ENCODE measurements around the gene STIP1. TPM values are rescaled to one million over a fixed set of nuclear protein-coding genes. Genes with fewer than 3 reads are reported as not detected.
A peak's percentile ranks its signal among the peaks of the same experiment; 100 is the strongest.

STIP1 gene
- polyA plus RNA-seq, 1 donor from 2014 or later = 102 TPM

- Mint-ChIP-seq H3K4me1 (peaks cover 6 to 15% (median 13%) of the 10 kb centered on the region in 3 donors), H3K36me3 (peaks cover 5% of the 10 kb centered on the region), H3K9me3 (peaks cover 0 to 3% (median 0%) of the 10 kb centered on the region in 3 donors), H3K4me3 (no peak overlapping the region), H3K27ac (no peak overlapping the region), H3K27me3 (no peaks in the 10 kb centered on the region)
Observed at GRCh38 chr11:64176751-64177150, 9.2 kb upstream of the STIP1 start.

- Mint-ChIP-seq H3K36me3 (peaks cover 5% of the 10 kb centered on the region), H3K9me3 (peaks cover 0 to 3% (median 0%) of the 10 kb centered on the region in 3 donors), H3K4me1 (peaks cover 6 to 22% (median 18%) of the 10 kb centered on the region in 3 donors), H3K27ac (no peak overlapping the region), H3K4me3 (peak overlapping the region in 1 of 4 donors; percentile 42), H3K27me3 (no peaks in the 10 kb centered on the region)
Observed at GRCh38 chr11:64178203-64178602, 7.8 kb upstream of the STIP1 start.

DNA sequence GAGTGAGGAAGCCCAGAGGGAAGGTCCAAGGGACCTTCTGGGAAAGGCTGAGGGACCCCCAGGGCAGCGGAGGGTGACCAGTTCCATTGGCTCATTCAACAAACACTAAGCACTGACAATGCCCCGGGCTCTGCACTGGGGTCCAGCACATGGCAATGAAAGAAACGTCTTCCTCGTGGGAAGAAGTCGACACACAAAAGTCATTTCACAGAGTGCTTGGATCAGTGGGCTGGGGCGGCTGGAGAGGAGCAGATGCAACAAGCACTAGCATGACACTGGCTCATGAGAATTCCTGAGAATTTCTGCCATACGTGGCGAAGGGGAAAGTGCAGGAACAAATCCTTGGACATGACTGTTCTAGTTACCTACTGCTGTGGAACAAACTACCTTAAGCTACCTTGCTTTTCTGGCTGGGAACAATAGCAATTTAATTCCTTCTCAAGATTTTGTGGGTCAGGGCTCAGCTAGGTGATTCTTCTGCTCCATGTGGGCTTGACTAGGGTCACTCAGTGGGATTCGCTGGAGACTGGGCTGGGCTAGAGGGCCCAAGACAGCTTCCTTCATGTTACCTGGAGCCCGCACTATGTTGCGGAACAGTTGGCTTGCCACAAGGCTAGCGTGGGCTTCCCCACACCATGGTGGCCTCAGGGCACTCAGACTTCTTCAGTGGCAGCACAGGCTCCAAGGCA, 6.9 kb upstream of the STIP1 start:
- Mint-ChIP-seq H3K27ac (no peak overlapping the region), H3K4me3 (no peak overlapping the region), H3K27me3 (no peaks in the 10 kb centered on the region), H3K36me3 (peaks cover 5% of the 10 kb centered on the region), H3K4me1 (peaks cover 6 to 26% (median 24%) of the 10 kb centered on the region in 3 donors), H3K9me3 (peaks cover 0 to 2% (median 0%) of the 10 kb centered on the region in 3 donors)

- H3K4me3 Mint-ChIP-seq = no peak overlapping the region
- H3K36me3 Mint-ChIP-seq = peaks cover 5% of the 10 kb centered on the region
- H3K9me3 Mint-ChIP-seq = no peaks in the 10 kb centered on the region
- H3K27me3 Mint-ChIP-seq = no peaks in the 10 kb centered on the region
- H3K27ac Mint-ChIP-seq = no peak overlapping the region
- H3K4me1 Mint-ChIP-seq = peaks cover 15 to 28% (median 27%) of the 10 kb centered on the region in 3 donors
Observed at GRCh38 chr11:64180891-64181290, 5.1 kb upstream of the STIP1 start.

DNA sequence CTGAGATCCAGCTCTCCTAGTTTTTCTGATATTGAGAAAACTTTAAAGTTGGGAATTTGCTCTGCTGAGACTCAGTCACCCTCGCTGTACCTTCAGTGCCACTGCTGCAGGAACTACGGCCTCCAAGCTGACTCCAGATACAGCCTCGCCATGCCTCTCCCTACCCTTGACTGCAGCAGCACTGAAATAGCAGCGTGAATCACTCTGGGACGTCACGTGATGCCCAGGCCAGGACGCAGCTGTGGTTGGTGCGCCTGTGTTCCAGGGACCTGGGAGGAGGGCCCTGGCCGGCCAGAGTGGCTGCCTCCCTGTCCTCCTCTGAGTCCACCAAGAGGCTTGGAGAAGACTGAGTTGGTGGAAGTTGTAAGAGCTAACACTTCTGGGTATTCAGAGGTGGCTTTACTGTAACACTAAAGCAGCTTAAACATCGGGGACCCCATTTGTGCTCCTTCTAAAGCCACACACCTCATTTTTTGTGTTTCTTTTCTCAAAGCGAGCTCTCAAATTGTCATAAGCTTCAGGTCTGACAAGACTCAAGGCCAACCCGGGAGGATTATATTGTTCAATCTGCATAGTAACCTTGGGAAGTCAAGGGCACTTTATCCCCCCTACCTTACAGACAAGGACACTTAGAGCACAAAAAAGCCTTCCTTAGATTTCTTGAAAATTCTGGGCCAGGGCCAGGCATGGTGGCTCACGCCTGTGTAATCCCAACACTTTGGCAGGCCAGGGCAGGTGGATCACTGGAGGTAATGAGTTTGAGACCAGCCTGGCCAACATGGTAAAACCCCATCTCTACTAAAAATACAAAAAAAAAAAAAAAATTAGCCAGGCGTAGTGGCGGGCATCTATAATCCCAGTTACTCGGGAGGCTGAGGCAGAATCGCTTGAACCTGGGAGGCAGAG, 4.2 kb upstream of the STIP1 start:
- Mint-ChIP-seq H3K4me3 (peak overlapping the region in 2 of 4 donors; percentile 22 to 57), H3K9me3 (no peaks in the 10 kb centered on the region), H3K27me3 (no peaks in the 10 kb centered on the region), H3K36me3 (peaks cover 5% of the 10 kb centered on the region), H3K4me1 (peaks cover 17 to 30% (median 28%) of the 10 kb centered on the region in 3 donors), H3K27ac (peak overlapping the region in 1 of 3 donors; percentile 59)

- Mint-ChIP-seq H3K4me3 (peak overlapping the region in 3 of 4 donors; percentile 58 to 85 (median 78)), H3K9me3 (no peaks in the 10 kb centered on the region), H3K27ac (no peak overlapping the region), H3K27me3 (no peaks in the 10 kb centered on the region), H3K4me1 (peaks cover 11 to 28% (median 26%) of the 10 kb centered on the region in 3 donors), H3K36me3 (no peaks in the 10 kb centered on the region)
Observed at GRCh38 chr11:64183890-64184289, 2.1 kb upstream of the STIP1 start.

GRCh38 chr11:64185175-64185692, 737 bp upstream of the STIP1 start:
- H3K4me3 Mint-ChIP-seq = peak overlapping the region; percentile 85 to 98 (median 98)
- H3K9me3 Mint-ChIP-seq = no peaks in the 10 kb centered on the region
- H3K27ac Mint-ChIP-seq = peak overlapping the region; percentile 75 to 96 (median 81)
- no peaks in the 10 kb centered on the region for H3K36me3 Mint-ChIP-seq
- H3K27me3 Mint-ChIP-seq = no peaks in the 10 kb centered on the region
- peaks cover 11 to 30% (median 29%) of the 10 kb centered on the region in 3 donors for H3K4me1 Mint-ChIP-seq

GRCh38 chr11:64186492-64187165, 658 bp downstream of the STIP1 start:
- peak overlapping the region in 1 of 3 donors; percentile 81 for H3K27ac Mint-ChIP-seq
- no peak overlapping the region for H3K4me3 Mint-ChIP-seq
- no peaks in the 10 kb centered on the region for H3K9me3 Mint-ChIP-seq
- H3K36me3 Mint-ChIP-seq = no peaks in the 10 kb centered on the region
- H3K4me1 Mint-ChIP-seq = peaks cover 11 to 29% (median 24%) of the 10 kb centered on the region in 3 donors
- no peaks in the 10 kb centered on the region for H3K27me3 Mint-ChIP-seq

DNA sequence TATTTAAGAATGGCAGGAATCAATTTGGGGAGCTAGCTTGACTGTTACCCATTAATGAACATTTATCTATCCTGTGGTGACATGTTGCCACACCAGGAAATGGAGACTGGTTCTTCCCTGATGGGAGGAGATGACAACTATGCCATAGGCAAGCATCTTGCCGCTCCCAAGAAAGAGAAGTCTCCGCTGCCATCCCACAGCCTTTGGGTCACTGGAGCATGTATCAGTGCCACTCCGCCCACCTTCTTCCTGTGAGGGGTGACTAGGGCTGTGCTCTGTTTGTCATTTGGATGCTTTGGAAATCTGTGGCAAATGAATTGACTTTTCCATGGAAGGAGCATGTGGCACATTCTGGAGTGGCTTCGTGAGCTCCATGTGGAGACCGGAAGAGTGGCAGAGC, 6.5 kb downstream of the STIP1 start:
- Mint-ChIP-seq H3K27me3 (no peaks in the 10 kb centered on the region), H3K36me3 (no peaks in the 10 kb centered on the region), H3K4me3 (no peak overlapping the region), H3K4me1 (peaks cover 0 to 14% (median 9%) of the 10 kb centered on the region in 3 donors), H3K27ac (peak overlapping the region in 1 of 3 donors; percentile 78), H3K9me3 (no peaks in the 10 kb centered on the region)

GRCh38 chr11:64196626-64197025, 10.7 kb downstream of the STIP1 start:
- Mint-ChIP-seq H3K36me3 (no peaks in the 10 kb centered on the region), H3K9me3 (no peaks in the 10 kb centered on the region), H3K27me3 (no peaks in the 10 kb centered on the region), H3K4me3 (peak overlapping the region in 1 of 4 donors; percentile 28), H3K4me1 (peaks cover 0 to 4% (median 2%) of the 10 kb centered on the region in 3 donors), H3K27ac (no peak overlapping the region)

DNA sequence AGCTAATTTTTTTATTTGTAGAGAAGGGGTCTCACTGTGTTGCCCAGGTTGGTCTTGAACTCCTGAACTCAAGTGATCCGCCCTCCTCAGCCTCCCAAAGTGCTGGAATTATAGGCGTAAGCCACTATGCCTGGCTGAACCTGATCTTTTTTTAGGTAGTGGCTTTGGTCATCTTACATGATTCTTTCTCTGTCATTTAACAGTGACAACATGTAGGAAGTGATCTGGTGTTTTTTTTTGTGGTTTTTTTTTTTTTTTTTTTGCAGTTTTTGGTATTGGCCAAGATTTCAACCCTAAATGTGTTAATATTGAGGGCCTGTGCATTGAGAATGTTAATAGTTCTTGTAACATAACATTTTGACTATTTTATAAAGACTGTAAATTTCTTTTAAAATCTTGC, 12.5 kb downstream of the STIP1 start:
- Mint-ChIP-seq H3K36me3 (peaks cover 2% of the 10 kb centered on the region), H3K4me3 (no peak overlapping the region), H3K9me3 (no peaks in the 10 kb centered on the region), H3K4me1 (peaks cover 0 to 3% (median 0%) of the 10 kb centered on the region in 3 donors), H3K27me3 (no peaks in the 10 kb centered on the region), H3K27ac (no peak overlapping the region)

GRCh38 chr11:64201543-64201942, 15.6 kb downstream of the STIP1 start:
- H3K27me3 Mint-ChIP-seq = no peaks in the 10 kb centered on the region
- H3K4me3 Mint-ChIP-seq = peak overlapping the region in 1 of 4 donors; percentile 3
- peak overlapping the region in 1 of 3 donors; percentile 6 for H3K27ac Mint-ChIP-seq
- H3K9me3 Mint-ChIP-seq = no peaks in the 10 kb centered on the region
- peaks cover 5% of the 10 kb centered on the region for H3K36me3 Mint-ChIP-seq
- peaks cover 13 to 16% (median 15%) of the 10 kb centered on the region in 3 donors for H3K4me1 Mint-ChIP-seq

DNA sequence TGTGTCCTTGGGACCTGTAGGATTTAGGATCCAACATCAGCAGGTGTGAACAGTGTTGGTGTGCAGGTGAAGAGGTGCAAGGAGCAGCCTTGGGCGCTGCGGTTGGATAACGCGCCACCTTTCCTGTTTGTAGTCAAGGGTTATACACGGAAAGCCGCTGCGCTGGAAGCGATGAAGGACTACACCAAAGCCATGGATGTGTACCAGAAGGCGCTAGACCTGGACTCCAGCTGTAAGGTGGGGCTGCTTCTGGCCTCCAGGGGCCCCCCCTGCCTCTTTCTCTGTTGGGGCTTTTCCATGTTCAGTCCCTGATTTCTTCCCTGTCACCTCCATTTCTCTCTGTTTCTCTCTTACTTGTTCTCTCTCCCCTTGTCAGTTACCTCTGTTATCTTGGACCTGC, 17.0 kb downstream of the STIP1 start:
- H3K4me3 Mint-ChIP-seq = peak overlapping the region in 2 of 4 donors; percentile 38 to 84
- peaks cover 13 to 19% (median 17%) of the 10 kb centered on the region in 3 donors for H3K4me1 Mint-ChIP-seq
- no peaks in the 10 kb centered on the region for H3K27me3 Mint-ChIP-seq
- H3K36me3 Mint-ChIP-seq = peaks cover 5% of the 10 kb centered on the region
- peak overlapping the region in 1 of 3 donors; percentile 46 for H3K27ac Mint-ChIP-seq
- H3K9me3 Mint-ChIP-seq = no peaks in the 10 kb centered on the region

DNA sequence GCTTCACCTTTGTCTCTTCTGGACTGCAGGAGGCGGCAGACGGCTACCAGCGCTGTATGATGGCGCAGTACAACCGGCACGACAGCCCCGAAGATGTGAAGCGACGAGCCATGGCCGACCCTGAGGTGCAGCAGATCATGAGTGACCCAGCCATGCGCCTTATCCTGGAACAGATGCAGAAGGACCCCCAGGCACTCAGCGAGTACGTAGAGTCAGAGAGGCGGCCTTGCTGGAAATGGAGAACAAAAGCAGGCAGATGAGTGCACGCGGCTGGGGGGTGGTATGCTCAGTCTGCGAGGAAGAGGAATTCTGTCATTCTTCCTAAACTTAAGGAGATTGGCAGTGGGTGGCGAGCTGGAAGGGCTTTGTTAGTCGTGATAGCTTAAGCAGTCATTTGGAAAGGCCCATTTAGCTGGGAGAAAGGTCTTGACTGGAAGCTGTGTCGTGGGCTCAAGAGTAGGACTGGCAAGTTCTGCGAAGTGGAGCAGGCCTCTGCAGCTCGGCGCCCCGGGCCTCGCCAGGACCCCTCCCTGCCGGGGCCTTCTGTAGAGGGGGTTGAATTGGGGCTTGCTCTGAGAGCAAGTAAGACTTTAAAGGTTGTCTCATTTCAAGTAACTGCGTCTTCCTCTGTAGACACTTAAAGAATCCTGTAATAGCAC, 17.6 kb downstream of the STIP1 start:
- peaks cover 13 to 19% (median 17%) of the 10 kb centered on the region in 3 donors for H3K4me1 Mint-ChIP-seq
- H3K9me3 Mint-ChIP-seq = no peaks in the 10 kb centered on the region
- no peaks in the 10 kb centered on the region for H3K27me3 Mint-ChIP-seq
- peaks cover 5% of the 10 kb centered on the region for H3K36me3 Mint-ChIP-seq
- no peak overlapping the region for H3K27ac Mint-ChIP-seq
- peak overlapping the region in 2 of 4 donors; percentile 38 to 84 for H3K4me3 Mint-ChIP-seq

All from IgD-negative memory B cell (primary cell).